Mesenchymal stem cell (in vitro differentiated cells and primary cell): Measurements from ENCODE around the gene CGREF1.
A peak's percentile ranks its signal among the peaks of the same experiment; 100 is the strongest.

Experiments
- DNase-seq: peaks from one replicate; pipeline ENCODE4 v3.0.0-alpha.2; 2013
- H2AFZ ChIP-seq: one replicate; pipeline ENCODE4 v1.6.1; 2013; ENCODE audit warnings: low read depth, mild to moderate bottlenecking, control low read depth, inconsistent platforms, low read length, moderate library complexity
- H2AK5ac ChIP-seq: 2 replicates; pipeline ENCODE4 v1.6.1; 2013; ENCODE audit warnings: low read length, moderate library complexity, mild to moderate bottlenecking, inconsistent platforms; ENCODE audit not compliant: severe bottlenecking
- H2BK120ac ChIP-seq: one replicate; pipeline ENCODE4 v1.6.1; 2013; ENCODE audit warnings: low read depth, mild to moderate bottlenecking, inconsistent platforms, low read length, moderate library complexity
- H2BK12ac ChIP-seq, 2 experiments: one replicate each; pipeline ENCODE4 v1.6.1; 2013; ENCODE audit warnings: inconsistent platforms in 2 of 2, low read length in 2 of 2, mild to moderate bottlenecking in 2 of 2, moderate library complexity in 2 of 2, control low read depth in 1 of 2
- H2BK15ac ChIP-seq: one replicate; pipeline ENCODE4 v1.6.1; 2013; ENCODE audit warnings: mild to moderate bottlenecking, low read depth, inconsistent platforms; ENCODE audit not compliant: poor library complexity, severe bottlenecking
- H2BK5ac ChIP-seq: 2 replicates; pipeline ENCODE4 v1.6.1; 2013; ENCODE audit warnings: low read depth, mild to moderate bottlenecking, low read length, control low read depth, inconsistent platforms; ENCODE audit not compliant: poor library complexity, severe bottlenecking
- H3K14ac ChIP-seq, 2 experiments: one replicate each; pipeline ENCODE4 v1.6.1; 2013; ENCODE audit warnings: inconsistent platforms in 2 of 2, low read length in 2 of 2, control low read depth in 1 of 2, mild to moderate bottlenecking in 1 of 2, moderate library complexity in 1 of 2
- H3K18ac ChIP-seq, 2 experiments: one replicate each; pipeline ENCODE4 v1.6.1; 2013; ENCODE audit warnings: inconsistent platforms in 2 of 2, low read length in 2 of 2, control low read depth in 1 of 2, low read depth in 1 of 2, mild to moderate bottlenecking in 1 of 2
- H3K23ac ChIP-seq, 2 experiments: one replicate each; pipeline ENCODE4 v1.6.1; 2013; ENCODE audit warnings: inconsistent platforms in 2 of 2, low read length in 2 of 2, mild to moderate bottlenecking in 2 of 2, moderate library complexity in 2 of 2, control low read depth in 1 of 2
- H3K27ac ChIP-seq: 2 replicates; pipeline ENCODE4 v1.5.1; 2013; ENCODE audit warnings: mild to moderate bottlenecking, moderate library complexity, low read length, control low read depth, inconsistent platforms; ENCODE audit not compliant: poor library complexity, severe bottlenecking
- H3K27me3 ChIP-seq, 2 experiments: 2 replicates each; pipeline versions ENCODE4 v1.6.1 to v1.7.0; 2013; ENCODE audit warnings: low read length in 2 of 2, mild to moderate bottlenecking in 2 of 2, moderate library complexity in 2 of 2, control low read depth in 1 of 2, inconsistent platforms in 1 of 2; ENCODE audit not compliant: control insufficient read depth in 1 of 2, insufficient read depth in 1 of 2
- H3K36me3 ChIP-seq, 2 experiments: 2 replicates each; pipeline versions ENCODE4 v1.6.1 to v1.7.0; 2013; ENCODE audit warnings: low read length in 2 of 2, control low read depth in 1 of 2, inconsistent platforms in 1 of 2, low read depth in 1 of 2, mild to moderate bottlenecking in 1 of 2; ENCODE audit not compliant: insufficient read depth in 2 of 2, control insufficient read depth in 1 of 2
- H3K4ac ChIP-seq, 2 experiments: one replicate each; pipeline ENCODE4 v1.6.1; 2013; ENCODE audit warnings: inconsistent platforms in 2 of 2, low read length in 2 of 2, mild to moderate bottlenecking in 2 of 2, moderate library complexity in 2 of 2, control low read depth in 1 of 2, low read depth in 1 of 2
- H3K4me1 ChIP-seq: 2 replicates; pipeline ENCODE4 v1.6.1; 2013; ENCODE audit warnings: low read depth, low read length, control low read depth; ENCODE audit not compliant: control insufficient read depth, insufficient read depth
- H3K4me2 ChIP-seq: 2 replicates; pipeline ENCODE4 v1.6.1; 2013; ENCODE audit warnings: low read length, mild to moderate bottlenecking, inconsistent platforms; ENCODE audit not compliant: poor library complexity, severe bottlenecking
- H3K4me3 ChIP-seq, 2 experiments: 2 replicates each; pipeline versions ENCODE4 v1.5.1 to v1.7.0; 2013; ENCODE audit warnings: low read length in 2 of 2, mild to moderate bottlenecking in 2 of 2, control low read depth in 1 of 2, low read depth in 1 of 2; ENCODE audit not compliant: insufficient read depth in 1 of 2
- H3K79me1 ChIP-seq: replicated peaks from 2 replicates; pipeline ENCODE4 v1.6.1; 2013; ENCODE audit warnings: mild to moderate bottlenecking, control low read depth, low read length, inconsistent platforms; ENCODE audit not compliant: poor library complexity, severe bottlenecking
- H3K9ac ChIP-seq: 2 replicates; pipeline ENCODE4 v1.7.0; 2013; ENCODE audit warnings: mild to moderate bottlenecking, low read length, moderate library complexity
- H3K9me3 ChIP-seq: 2 replicates; pipeline ENCODE4 v1.7.0; 2013; ENCODE audit warnings: mild to moderate bottlenecking, low read length; ENCODE audit not compliant: control insufficient read depth
- H4K8ac ChIP-seq: one replicate; pipeline ENCODE4 v1.6.1; 2013; ENCODE audit warnings: inconsistent platforms, mild to moderate bottlenecking, low read length, moderate library complexity
- H4K91ac ChIP-seq: one replicate; pipeline ENCODE4 v1.6.1; 2013; ENCODE audit warnings: mild to moderate bottlenecking, low read length, inconsistent platforms
- WGBS: methylation state at CpG from one replicate; pipeline ENCODE4 v1.1.7; 2013; ENCODE audit warnings: mixed read lengths; 5-methylcytosine and 5-hydroxymethylcytosine counted together

The CGREF1 gene

DNA sequence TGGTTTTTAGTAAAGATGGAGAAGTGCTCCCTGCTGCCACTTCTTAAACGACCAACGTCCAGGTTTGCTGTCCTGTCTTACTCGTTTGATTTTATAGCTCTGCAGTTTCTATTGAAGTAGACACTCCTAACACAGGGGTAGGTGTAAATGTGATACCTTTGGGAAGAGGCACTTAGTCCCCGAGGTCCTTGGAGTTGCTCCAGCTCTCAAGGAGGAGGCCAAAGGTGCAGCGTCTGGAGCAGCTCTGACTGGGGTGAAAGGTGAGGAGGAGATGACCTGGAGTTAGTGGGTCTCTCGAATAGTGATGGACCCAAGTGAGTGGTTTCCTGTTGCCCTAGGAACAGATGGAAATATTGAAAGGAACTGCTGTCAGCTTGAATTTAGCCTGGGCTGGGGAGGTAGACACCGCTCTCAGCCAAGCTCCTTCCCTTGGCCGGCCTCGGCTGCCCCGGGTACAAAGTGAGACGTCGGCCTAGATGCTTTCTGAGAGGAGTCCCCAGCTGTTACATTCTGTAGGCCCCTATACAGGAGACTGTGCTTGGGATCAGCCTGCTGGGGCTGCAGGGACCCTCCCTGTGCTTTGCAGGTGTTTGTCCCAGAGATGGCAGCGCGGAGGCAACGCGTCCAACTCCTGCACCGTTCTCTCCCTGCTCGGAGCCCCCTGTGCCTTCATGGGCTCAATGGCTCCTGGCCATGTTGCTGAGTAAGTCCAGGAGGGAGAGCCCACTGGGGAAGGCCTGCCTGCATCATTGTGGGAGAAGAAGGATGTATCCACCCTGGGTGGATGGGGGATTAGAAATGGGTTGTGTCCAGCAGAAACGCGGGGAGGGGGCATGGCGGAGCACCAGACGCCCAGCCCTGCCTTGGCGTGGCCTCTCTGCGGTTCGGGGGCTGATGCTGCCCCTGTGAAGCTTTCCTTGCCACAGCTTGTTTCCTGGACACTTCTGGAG, 26.9 kb downstream of the CGREF1 start:
- Histone ChIP-seq H2AFZ (no peak overlapping the region), H3K4me2 (no peak overlapping the region), H3K4ac (no peak overlapping the region), H2BK120ac (no peak overlapping the region), H3K14ac (no peak overlapping the region), H3K27me3 (peaks cover 0 to 8% of the 10 kb centered on the region in 2 experiments), H3K23ac (no peak overlapping the region), H2BK5ac (no peak overlapping the region), H3K4me1 (peaks cover 20% of the 10 kb centered on the region), H3K27ac (no peak overlapping the region), H3K9me3 (no peaks in the 10 kb centered on the region), H3K4me3 (no peak overlapping the region), H3K79me1 (no peaks in the 10 kb centered on the region), H3K9ac (no peak overlapping the region), H4K8ac (no peak overlapping the region), H2BK15ac (no peak overlapping the region), H3K18ac (no peak overlapping the region), H2AK5ac (no peak overlapping the region), H2BK12ac (no peak overlapping the region), H3K36me3 (no peaks in the 10 kb centered on the region), H4K91ac (no peak overlapping the region)
- 83% methylated on average over 25 of the region's 25 CpGs for WGBS
- DNase-seq, result no peak

DNA sequence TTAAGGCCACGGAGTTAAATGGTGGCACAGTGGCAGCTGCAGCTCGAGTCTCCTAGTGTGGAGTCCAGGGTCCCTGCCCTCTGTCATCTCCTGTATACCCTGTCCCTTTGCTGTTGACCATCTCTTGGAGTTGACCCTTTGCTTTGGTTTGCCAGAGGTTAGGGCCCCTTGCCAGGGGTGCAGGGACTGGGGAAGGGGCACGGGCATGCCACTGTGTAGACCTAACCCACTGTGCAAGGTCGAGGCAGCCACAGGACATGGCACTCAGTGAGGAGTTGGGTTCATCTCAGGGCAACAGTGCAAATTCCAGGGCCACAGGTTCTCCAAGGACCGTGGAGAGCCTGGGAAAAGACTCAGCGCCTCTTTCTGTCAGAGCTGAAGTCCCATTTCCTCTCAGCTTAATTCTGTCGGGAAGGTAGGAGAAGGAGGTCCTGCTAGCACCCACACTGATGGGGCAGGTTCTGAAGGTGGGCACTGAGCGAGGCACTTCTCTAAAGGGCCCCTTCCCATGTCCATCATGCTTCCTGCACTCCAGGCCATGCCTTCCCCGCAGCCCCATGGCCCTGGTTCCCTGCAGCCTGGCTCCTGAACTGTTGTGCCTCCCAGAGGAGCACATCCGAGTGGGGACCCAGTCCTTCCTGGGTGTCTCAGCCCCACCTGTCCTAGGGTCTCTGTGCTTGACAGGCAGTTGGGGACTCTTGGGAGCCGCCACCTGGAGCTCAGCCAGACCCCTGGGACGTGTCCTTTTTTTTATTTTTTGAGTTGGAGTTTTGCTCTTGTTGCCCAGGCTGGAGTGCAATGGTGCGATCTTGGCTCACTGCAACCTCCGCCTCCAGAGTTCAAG, 29.6 kb downstream of the CGREF1 start:
- no peak overlapping the region for H4K8ac ChIP-seq
- H2BK15ac ChIP-seq, result peak overlapping the region; percentile 17
- no peak overlapping the region for H3K4me3 ChIP-seq
- no peak overlapping the region for H2AFZ ChIP-seq
- 91% methylated on average over 14 of the region's 14 CpGs for WGBS
- H3K4me2 ChIP-seq, result no peak overlapping the region
- H2BK5ac ChIP-seq, result no peak overlapping the region
- H3K9me3 ChIP-seq, result no peaks in the 10 kb centered on the region
- H3K79me1 ChIP-seq, result no peaks in the 10 kb centered on the region
- H3K23ac ChIP-seq, result no peak overlapping the region
- H3K14ac ChIP-seq, result no peak overlapping the region
- peaks cover 26% of the 10 kb centered on the region for H3K4me1 ChIP-seq
- H2AK5ac ChIP-seq, result no peak overlapping the region
- H2BK12ac ChIP-seq, result no peak overlapping the region
- no peak overlapping the region for H4K91ac ChIP-seq
- H3K27ac ChIP-seq, result no peak overlapping the region
- H3K18ac ChIP-seq, result no peak overlapping the region
- DNase-seq, result no peak
- H2BK120ac ChIP-seq, result no peak overlapping the region
- H3K4ac ChIP-seq, result no peak overlapping the region
- no peaks in the 10 kb centered on the region for H3K36me3 ChIP-seq
- H3K9ac ChIP-seq, result no peak overlapping the region
- H3K27me3 ChIP-seq, result peaks cover 0 to 8% of the 10 kb centered on the region in 2 experiments

DNA sequence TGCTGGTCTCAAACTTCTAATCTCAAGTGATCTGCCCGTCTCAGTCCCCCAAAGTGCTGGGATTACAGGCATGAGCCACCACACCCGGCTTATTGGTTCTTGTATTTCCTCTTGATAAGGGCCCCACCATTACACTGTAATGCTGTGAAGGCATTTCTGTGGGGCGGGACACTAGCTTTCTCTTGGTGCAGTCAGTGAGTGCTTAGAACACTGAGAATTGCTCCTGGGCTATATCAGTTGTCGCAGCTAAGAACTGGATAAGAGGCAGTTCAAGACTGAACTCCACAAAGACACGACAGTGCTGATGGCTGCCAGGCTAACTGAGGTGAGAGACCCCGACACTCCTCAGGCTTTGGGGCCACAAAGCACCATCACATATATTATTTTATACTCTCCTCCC, 30.3 kb downstream of the CGREF1 start:
- Histone ChIP-seq H3K4me2 (no peak overlapping the region), H2AFZ (no peak overlapping the region), H3K27ac (no peak overlapping the region), H3K23ac (no peak overlapping the region), H2AK5ac (no peak overlapping the region), H3K4me3 (no peak overlapping the region), H3K79me1 (no peaks in the 10 kb centered on the region), H3K14ac (no peak overlapping the region), H3K4ac (no peak overlapping the region), H3K36me3 (no peaks in the 10 kb centered on the region), H3K9me3 (no peaks in the 10 kb centered on the region), H3K4me1 (peaks cover 20% of the 10 kb centered on the region), H4K91ac (no peak overlapping the region), H2BK12ac (no peak overlapping the region), H4K8ac (no peak overlapping the region), H2BK120ac (no peak overlapping the region), H3K18ac (no peak overlapping the region), H3K9ac (no peak overlapping the region), H2BK15ac (no peak overlapping the region), H2BK5ac (no peak overlapping the region), H3K27me3 (peaks cover 0 to 8% of the 10 kb centered on the region in 2 experiments)
- DNase-seq, result no peak
- 80% methylated on average over 6 of the region's 6 CpGs for WGBS

DNA sequence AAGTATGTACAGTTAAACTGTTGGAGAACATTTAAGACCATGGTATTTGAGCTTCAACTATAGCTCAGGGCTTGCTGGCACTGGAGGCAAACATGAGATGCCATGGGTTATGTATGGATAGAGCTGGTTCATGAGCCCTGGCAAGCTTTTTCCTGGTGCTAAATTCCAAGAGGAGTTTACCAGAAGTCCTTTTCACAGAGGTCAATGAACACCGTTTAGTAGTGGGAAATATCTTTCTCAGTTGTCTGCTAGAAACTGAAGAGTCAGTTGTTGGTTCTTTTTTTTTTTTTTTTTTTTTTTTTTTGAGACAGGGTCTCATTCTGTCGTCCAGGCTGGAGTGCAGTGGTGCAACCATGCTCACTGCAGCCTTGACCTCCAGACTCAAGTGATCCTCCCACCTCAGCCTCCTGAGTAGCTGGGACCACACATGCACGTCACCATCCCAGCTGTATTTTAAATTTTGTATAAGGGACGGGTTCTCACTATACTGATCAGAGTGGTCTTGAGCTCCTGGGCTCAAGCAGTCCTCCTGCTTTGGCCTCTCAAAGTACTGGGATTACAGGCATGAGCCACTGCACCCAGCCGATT, 31.0 kb downstream of the CGREF1 start:
- no peak for DNase-seq
- peaks cover 16% of the 10 kb centered on the region for H3K4me1 ChIP-seq
- H2AK5ac ChIP-seq, result no peak overlapping the region
- no peak overlapping the region for H3K27ac ChIP-seq
- no peak overlapping the region for H2BK120ac ChIP-seq
- no peak overlapping the region for H4K8ac ChIP-seq
- no peak overlapping the region for H2AFZ ChIP-seq
- no peaks in the 10 kb centered on the region for H3K9me3 ChIP-seq
- H4K91ac ChIP-seq, result no peak overlapping the region
- H2BK12ac ChIP-seq, result no peak overlapping the region
- H3K27me3 ChIP-seq, result peaks cover 0 to 8% of the 10 kb centered on the region in 2 experiments
- no peak overlapping the region for H3K4me2 ChIP-seq
- no peak overlapping the region for H2BK15ac ChIP-seq
- no peak overlapping the region for H3K4ac ChIP-seq
- no peak overlapping the region for H3K14ac ChIP-seq
- H3K18ac ChIP-seq, result no peak overlapping the region
- H3K9ac ChIP-seq, result no peak overlapping the region
- H3K79me1 ChIP-seq, result no peaks in the 10 kb centered on the region
- no peak overlapping the region for H3K4me3 ChIP-seq
- no peak overlapping the region for H2BK5ac ChIP-seq
- peaks cover 0 to 3% of the 10 kb centered on the region in 2 experiments for H3K36me3 ChIP-seq
- no peak overlapping the region for H3K23ac ChIP-seq
- 93% methylated on average over 4 of the region's 5 CpGs for WGBS
